LNCaP clone FGC (cell line): ENCODE data around the gene ADRM1.
A peak's percentile ranks its signal among the peaks of the same experiment; 100 is the strongest.

Experiments
- DNase-seq: peaks from one replicate; pipeline ENCODE4 v3.0.0-alpha.2; 2011; ENCODE audit warnings: low read depth
- H3K4me3 ChIP-seq: 2 replicates; pipeline ENCODE4 v1.5.1; 2011; ENCODE audit warnings: mild to moderate bottlenecking, low read depth, low read length, control low read depth
- CTCF ChIP-seq: IDR thresholded peaks from 2 replicates; pipeline ENCODE4 v1.5.1; 2012; ENCODE audit warnings: mild to moderate bottlenecking; ENCODE audit not compliant: control insufficient read depth, insufficient read depth; ENCODE audit errors: extremely low read depth

Gene ADRM1

DNA sequence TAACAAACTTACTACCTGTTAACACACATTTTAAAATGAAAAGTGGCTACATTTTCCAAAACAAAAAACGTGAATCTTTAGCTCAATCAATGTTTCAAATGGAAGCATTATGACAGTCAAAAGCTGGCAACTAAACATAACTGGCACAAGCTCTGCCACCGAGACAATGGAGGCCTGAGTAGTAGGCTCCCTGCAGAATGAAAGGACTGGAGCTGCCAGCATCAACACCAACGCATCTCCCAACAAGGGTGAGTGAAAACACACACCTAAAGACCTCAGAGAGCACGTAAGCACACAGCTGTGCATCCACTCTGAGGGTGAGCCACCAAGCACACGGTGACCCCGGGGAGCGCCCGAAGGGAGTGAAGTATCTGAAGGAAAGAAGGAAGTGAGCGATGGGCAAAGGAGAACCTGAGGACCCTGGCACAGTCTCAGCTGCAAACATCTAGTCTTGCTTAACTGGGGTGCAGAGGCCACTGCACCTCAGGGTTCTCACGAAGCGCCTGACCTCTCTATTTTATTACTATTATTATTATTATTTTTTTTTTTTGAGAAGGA lies 1.6 kb upstream of the ADRM1 start:
- no peak for TF ChIP-seq CTCF

DNA sequence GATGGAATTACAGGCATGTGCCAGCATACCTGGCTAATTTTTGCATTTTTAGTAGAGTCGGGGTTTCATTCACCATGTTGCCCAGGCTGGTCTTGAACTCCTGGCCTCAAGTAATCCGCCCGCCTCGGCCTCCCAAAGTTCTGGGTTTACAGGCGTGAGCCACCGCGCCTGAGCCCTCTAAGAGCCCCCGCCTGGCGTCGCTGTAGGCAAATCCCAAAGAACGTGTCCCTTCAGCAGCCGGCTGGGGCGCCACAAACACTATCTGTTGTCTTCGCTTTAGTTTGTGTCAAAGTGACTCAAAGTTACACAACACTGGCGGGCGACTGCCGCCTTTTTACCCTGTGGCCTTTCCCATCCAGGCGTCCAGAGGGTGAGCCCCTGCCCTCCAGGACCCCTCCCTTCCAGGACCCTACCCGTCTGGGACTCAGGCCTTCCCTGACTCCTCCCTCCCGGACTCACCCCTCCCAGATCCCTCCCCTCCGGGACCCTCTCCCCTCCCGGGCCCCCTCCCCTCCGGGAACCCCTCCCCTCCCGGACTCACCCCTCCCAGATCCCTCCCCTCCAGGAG lies 940 bp upstream of the ADRM1 start:
- TF ChIP-seq CTCF: peak; percentile 91
- peak overlapping the region; percentile 80 for H3K4me3 ChIP-seq
- peak; percentile 87 for DNase-seq

More for the DNA sequence above, 1.6 kb upstream of the ADRM1 start:
- no peak overlapping the region for H3K4me3 ChIP-seq
- DNase-seq: no peak

DNA sequence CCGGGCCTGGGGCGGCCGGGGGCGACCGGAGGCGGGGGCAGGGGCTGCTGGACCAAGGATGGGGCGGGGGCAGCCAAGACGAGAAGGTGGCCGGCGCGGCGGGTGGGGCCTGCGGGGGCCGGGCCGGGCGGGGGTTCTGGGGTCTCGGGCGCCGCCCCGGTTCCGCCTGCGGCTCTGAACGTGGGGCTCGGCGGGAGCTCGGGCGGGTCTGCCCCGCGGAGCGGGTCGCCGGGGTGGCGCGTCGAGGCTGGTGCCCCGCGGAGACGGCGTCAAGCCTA lies 204 bp downstream of the ADRM1 start:
- H3K4me3 ChIP-seq: peak overlapping the region; percentile 94
- no peak for DNase-seq
- TF ChIP-seq CTCF: no peak

DNA sequence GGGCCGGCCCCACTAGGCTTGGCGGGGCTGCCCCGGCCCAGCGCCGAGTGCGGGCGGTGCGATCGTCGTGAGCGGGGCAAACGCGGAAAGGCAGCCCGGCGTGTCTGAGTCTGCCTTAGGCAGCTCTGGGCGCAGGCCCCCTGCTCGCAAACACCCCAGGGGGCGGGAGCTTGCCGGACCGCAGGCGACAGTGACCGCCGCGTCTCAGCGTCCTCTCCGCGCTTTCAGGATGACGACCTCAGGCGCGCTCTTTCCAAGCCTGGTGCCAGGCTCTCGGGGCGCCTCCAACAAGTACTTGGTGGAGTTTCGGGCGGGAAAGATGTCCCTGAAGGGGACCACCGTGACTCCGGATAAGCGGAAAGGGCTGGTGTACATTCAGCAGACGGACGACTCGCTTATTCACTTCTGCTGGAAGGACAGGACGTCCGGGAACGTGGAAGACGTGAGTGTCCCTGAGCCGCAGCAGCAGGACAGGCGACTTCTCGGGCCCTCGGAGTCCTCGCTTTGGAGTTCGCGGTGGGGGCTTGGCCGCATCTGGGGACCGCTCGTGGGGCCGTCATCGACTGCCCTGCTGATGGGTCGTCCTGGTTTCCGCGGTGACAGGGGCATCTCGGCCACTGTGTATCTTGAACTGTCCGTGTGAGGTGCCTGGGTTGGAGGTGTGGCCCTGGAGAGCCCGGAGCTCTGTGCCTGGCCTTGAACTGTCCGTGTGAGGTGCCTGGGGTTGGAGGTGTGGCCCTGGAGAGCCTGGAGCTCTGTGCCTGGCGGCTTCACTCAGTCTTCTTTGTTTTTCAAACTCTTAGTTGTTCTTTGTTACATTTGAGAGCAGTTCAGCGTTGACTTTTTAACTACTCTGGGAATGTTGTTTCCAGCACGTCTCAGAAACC lies 786 bp downstream of the ADRM1 start:
- no peak for DNase-seq
- TF ChIP-seq CTCF: no peak
- peak overlapping the region; percentile 94 for H3K4me3 ChIP-seq

DNA sequence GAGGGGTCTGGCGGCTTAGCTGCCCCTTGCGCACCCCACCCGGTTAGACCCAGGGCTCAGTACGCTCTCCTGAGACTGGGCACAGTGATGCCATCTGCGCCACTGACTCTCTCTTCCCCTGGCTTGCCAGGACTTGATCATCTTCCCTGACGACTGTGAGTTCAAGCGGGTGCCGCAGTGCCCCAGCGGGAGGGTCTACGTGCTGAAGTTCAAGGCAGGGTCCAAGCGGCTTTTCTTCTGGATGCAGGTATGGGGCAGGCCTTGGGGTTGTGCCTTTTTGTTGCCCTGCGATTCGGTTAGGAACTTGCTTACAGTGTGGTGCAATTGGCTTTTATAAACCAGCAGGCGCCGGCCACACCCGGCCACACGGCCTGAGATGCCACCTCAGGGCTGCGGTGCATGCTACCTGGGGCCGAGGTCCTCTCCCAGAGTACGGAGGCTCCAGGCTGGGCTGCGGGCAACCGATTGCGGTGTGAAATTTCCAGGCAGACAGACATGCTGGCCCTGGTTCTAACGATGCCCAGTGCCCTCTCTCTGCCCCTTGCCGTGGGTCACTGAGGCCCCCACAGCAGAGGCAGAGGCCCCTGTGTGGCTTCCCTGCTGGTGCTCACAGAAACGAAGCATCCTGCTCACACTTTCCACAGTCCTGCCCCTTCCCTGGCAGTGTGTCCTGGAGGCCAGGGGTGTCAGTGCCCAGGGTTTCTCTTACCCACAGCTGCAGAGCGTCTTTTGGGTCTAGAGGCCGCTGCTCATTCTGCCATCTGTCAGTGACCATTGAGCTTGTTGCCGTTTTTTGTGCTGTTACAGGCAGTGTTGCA lies 1.7 kb downstream of the ADRM1 start:
- no peak for DNase-seq
- peak overlapping the region; percentile 94 for H3K4me3 ChIP-seq
- TF ChIP-seq CTCF: no peak

DNA sequence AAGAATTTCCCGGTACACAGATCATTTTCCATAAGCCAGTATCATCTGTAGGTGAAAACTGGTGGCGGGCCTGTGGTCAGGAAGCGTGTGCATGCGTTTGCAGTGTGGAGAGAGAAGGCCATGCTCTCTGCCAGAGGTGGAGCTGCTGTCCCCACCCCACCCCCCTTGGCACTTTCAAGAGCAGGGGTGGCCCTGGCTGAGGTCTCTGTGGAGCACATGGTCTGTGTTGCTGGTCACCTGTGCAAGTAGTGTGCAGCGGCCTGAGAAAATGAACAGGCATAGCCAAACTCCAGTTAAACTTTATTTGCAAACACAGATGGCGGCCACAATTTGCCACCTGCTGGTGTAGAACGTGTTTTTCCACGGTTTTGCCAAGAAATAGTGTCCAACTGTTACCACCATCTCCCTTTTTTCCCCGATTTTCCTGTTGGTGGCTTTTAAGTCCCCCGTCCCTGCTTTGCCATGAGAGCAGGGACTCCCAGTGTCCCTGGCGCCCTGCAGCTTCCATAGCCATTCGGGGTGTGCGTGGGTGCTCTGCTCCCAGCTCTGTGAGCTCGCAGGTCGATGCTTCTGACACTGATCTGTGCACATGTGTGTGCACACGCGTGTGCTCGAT lies 2.5 kb downstream of the ADRM1 start:
- peak overlapping the region; percentile 94 for H3K4me3 ChIP-seq
- TF ChIP-seq CTCF: no peak
- no peak for DNase-seq
